ENCODE results near the gene PPARD. TPM values are rescaled to one million over a fixed set of nuclear protein-coding genes. Genes with fewer than 3 reads are reported as not detected.
A peak's percentile ranks its signal among the peaks of the same experiment; 100 is the strongest.

PPARD gene
- total and polyA plus RNA-seq, 11 donors: 10.0 to 23.8 (median 13.8) TPM

- TF ChIP-seq CTCF (IDR thresholded peaks at IDR 0.05) (no peak), POLR2A (IDR thresholded peaks at IDR 0.05) (no peak)
- WGBS, 4 donors: 87 to 96% (median 94%) methylated on average over 5 of the region's 5 CpGs
- Histone ChIP-seq H3K4me3 (no peak overlapping the region), H3K9me3 (no peaks in the 10 kb centered on the region), H3K27ac (peak overlapping the region in 11 of 12 donors; percentile 3 to 73 (median 57)), H3K36me3 (peaks cover 0 to 27% (median 11%) of the 10 kb centered on the region in 9 donors), H3K4me1 (peaks cover 0 to 69% (median 50%) of the 10 kb centered on the region in 12 donors), H3K27me3 (no peaks in the 10 kb centered on the region)
- intact Hi-C loops (cut with DNase I): no loop called here
- no peak for DNase-seq
- ATAC-seq: no peak
Measured at GRCh38 chr6:35359346-35359743, 17.0 kb downstream of the PPARD start.

- peaks cover 0 to 22% (median 8%) of the 10 kb centered on the region in 9 donors for H3K36me3 ChIP-seq
Measured at GRCh38 chr6:35359744-35360348, 17.5 kb downstream of the PPARD start.

GRCh38 chr6:35360349-35361138 lies 18.2 kb downstream of the PPARD start:
- peak; percentile 34 to 86 (median 64) for ATAC-seq
- Histone ChIP-seq H3K27me3 (no peaks in the 10 kb centered on the region), H3K36me3 (peaks cover 0 to 18% (median 6%) of the 10 kb centered on the region in 9 donors), H3K4me1 (peaks cover 0 to 69% (median 50%) of the 10 kb centered on the region in 12 donors), H3K9me3 (no peaks in the 10 kb centered on the region), H3K27ac (peak overlapping the region in 11 of 12 donors; percentile 15 to 73 (median 57)), H3K4me3 (no peak overlapping the region)
- TF ChIP-seq CTCF (IDR thresholded peaks at IDR 0.05): no peak
- TF ChIP-seq POLR2A (IDR thresholded peaks at IDR 0.05): no peak
- WGBS, 4 donors: 40 to 48% (median 45%) methylated on average over 8 of the region's 8 CpGs
- peak; percentile 52 to 75 (median 69) for DNase-seq
- intact Hi-C loops (cut with DNase I): no loop called here

More at GRCh38 chr6:35359744-35360348, 17.5 kb downstream of the PPARD start:
- WGBS, 4 donors: 17 to 28% (median 19%) methylated on average over 2 of the region's 2 CpGs
- Histone ChIP-seq H3K4me1 (peaks cover 0 to 69% (median 50%) of the 10 kb centered on the region in 12 donors), H3K27ac (peak overlapping the region in 11 of 12 donors; percentile 15 to 73 (median 57)), H3K27me3 (no peaks in the 10 kb centered on the region), H3K4me3 (no peak overlapping the region), H3K9me3 (no peaks in the 10 kb centered on the region)
- TF ChIP-seq POLR2A (IDR thresholded peaks at IDR 0.05) (no peak), CTCF (IDR thresholded peaks at IDR 0.05) (no peak)
- DNase-seq (peak; percentile 32 to 68 (median 61)), ATAC-seq (peak; percentile 36 to 65 (median 51))
- intact Hi-C loops (cut with DNase I): no loop called here

- no peak for ATAC-seq
- no peaks in the 10 kb centered on the region for H3K27me3 ChIP-seq
- no peak for DNase-seq
- WGBS, 4 donors: 79 to 91% (median 90%) methylated on average over 2 of the region's 2 CpGs
- intact Hi-C loops (cut with DNase I): no loop called here
- no peaks in the 10 kb centered on the region for H3K9me3 ChIP-seq
- peaks cover 0 to 66% (median 46%) of the 10 kb centered on the region in 12 donors for H3K4me1 ChIP-seq
- TF ChIP-seq CTCF (IDR thresholded peaks at IDR 0.05) (no peak), POLR2A (IDR thresholded peaks at IDR 0.05) (no peak)
- peaks cover 0 to 4% (median 0%) of the 10 kb centered on the region in 9 donors for H3K36me3 ChIP-seq
- peak overlapping the region in 1 of 12 donors; percentile 58 for H3K27ac ChIP-seq
- H3K4me3 ChIP-seq: no peak overlapping the region
Measured at GRCh38 chr6:35362200-35362599, 19.8 kb downstream of the PPARD start.
